ENCODE results near the gene TCF7L2.

- no peak for TF ChIP-seq CTCF (conservative IDR thresholded peaks at IDR 0.05 in 1 of 2, IDR thresholded peaks at IDR 0.05 in 1 of 2; ENCODE audit: low read depth in 1 of 2, low read length in 2 of 2)
- no peak for TF ChIP-seq EZH2 (IDR thresholded peaks at IDR 0.05; ENCODE audit: low read length, missing control alignments)
Observed at GRCh38 chr10:112969131-112969530, 19.1 kb downstream of the TCF7L2 start.
